HG03439 (cell line): ENCODE data around the gene SUFU.

Source experiments
- ATAC-seq: cut with Tn5 transposase; IDR thresholded peaks from one replicate; pipeline ENCODE4 v1.9.1; 2021; ENCODE audit warnings: mild to moderate bottlenecking, moderate library complexity; ENCODE audit not compliant: unreplicated experiment

Gene SUFU

DNA sequence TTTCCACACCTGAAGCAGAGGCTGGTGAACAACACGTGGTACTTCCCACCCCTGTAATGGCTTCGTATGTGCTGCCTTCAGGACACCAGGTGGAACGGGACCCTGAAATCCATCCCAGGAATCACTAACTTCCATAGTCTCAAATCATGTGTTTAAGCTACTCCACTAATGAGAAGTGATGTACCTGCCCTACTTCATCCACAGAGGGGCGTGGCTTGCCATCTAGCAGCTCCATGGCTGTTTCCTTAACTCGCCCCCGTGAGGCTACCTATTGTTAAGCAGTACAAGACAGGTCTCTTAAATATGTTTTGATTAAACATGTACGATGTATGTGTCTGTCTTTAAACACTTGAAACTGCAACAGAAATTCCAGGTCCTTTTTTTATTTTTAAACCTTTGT, 178.6 kb downstream of the SUFU start:
- no peak for ATAC-seq

DNA sequence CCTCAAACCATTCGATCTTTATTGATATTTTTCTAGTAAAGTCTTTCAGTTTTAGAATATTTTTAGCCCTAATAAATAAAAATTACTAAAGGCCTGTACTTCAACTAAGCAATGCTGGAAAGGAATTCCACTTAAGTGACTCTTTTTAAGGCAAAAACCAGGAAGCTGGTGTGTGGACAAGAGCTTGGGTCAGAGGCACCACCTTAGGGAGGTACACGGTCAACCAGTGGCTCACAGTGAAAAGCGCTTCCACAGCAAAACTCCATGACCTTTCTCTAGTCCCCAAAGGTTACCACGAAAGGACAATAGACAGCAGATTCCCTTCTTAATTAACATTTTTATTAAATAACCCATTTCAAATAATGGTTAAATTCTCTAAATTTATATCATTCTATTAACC, 179.2 kb downstream of the SUFU start:
- no peak for ATAC-seq
